NCI-H2029 (cell line): Measurements from ENCODE around the gene ZC3H13.

ENCODE experiments used
- DNase-seq: peaks from one replicate; lab custom pipeline; 2025; lab: John Stamatoyannopoulos, UW

Gene ZC3H13

GRCh38 chr13:45934283-45934682 lies 118.3 kb downstream of the ZC3H13 start:
- no peak for DNase-seq

DNA sequence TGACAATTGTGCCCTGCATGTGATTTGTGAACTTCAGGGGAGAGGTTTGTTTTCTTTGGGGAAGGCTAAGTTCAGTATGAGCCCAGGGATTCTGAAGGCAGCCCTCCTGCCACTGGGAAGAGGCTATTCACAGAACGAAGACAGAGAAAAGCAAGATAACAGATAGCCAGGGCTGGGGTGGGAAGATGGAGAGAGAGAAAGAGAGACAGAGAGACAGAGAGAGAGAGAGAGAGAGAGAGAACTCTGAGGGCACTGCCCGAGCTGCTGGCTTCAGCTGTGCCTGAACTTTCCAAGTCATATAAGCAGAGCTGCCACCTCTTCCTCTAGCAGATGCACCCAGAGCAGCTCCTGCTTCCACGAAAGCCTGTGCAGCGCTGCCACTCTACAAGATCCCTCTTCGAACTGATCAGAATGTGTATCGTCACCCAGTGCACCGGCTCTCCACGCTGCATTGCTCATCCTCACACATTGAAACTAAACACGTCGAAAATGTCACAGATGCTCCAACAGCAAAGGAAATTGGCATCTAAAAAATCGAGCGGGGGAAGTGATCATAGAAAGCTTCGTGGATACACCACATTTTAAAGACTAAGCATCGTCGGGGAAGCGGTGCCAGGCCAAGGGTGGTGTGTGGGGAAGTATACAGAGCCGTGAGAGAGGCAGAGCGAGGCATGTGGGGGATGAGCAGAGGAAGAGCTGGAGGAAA lies 119.2 kb downstream of the ZC3H13 start:
- no peak for DNase-seq

GRCh38 chr13:45932676-45933075 lies 119.9 kb downstream of the ZC3H13 start:
- no peak for DNase-seq

GRCh38 chr13:45932172-45932571 lies 120.4 kb downstream of the ZC3H13 start:
- no peak for DNase-seq

GRCh38 chr13:45931211-45931610 lies 121.3 kb downstream of the ZC3H13 start:
- DNase-seq: no peak

GRCh38 chr13:45930177-45930576 lies 122.4 kb downstream of the ZC3H13 start:
- no peak for DNase-seq

GRCh38 chr13:45928843-45929242 lies 123.7 kb downstream of the ZC3H13 start:
- no peak for DNase-seq

DNA sequence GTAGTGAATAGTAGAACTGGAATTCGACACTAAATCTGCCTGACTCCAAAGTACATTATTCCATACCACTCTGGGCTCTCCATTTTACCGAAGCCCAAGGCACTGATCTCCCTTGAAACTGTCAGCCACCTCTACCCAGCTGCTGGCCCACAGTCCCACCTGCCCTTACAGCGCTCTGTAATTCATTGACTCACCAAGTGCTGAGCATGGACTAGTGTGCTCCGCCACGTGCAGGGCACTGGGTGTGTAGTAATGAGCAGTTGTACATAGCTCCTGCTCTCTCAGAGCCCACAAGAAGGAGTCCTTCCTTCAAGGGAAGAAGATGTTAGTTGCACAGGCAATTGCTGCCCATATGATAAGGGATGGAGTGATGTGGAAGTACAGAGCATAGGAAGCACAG lies 124.4 kb downstream of the ZC3H13 start:
- no peak for DNase-seq

DNA sequence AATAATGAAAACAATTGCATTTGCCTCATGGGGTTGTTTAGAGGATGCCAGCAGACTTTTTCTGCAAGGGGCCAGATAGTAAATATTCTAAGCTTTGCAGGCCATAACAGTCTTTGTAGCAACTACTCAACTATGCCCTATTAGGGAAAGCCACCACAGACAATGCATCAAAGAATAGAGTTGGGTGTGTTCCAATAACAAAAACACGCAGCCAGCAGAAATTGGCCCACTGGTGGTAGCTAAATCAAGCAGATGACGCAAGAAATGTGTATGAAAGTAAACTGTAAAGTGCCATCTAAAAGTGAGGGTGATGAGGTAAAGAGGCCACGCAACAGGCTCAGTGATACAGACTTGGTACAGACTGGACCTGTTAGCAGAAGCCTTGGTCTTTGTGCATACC lies 125.8 kb downstream of the ZC3H13 start:
- DNase-seq: no peak

- no peak for DNase-seq
These were observed 127.4 kb downstream of the ZC3H13 start for GRCh38 chr13:45925151-45925550.

- DNase-seq: no peak
These were observed 131.3 kb downstream of the ZC3H13 start for GRCh38 chr13:45921162-45921736.

- no peak for DNase-seq
These were observed 133.9 kb downstream of the ZC3H13 start for GRCh38 chr13:45918597-45918996.

DNA sequence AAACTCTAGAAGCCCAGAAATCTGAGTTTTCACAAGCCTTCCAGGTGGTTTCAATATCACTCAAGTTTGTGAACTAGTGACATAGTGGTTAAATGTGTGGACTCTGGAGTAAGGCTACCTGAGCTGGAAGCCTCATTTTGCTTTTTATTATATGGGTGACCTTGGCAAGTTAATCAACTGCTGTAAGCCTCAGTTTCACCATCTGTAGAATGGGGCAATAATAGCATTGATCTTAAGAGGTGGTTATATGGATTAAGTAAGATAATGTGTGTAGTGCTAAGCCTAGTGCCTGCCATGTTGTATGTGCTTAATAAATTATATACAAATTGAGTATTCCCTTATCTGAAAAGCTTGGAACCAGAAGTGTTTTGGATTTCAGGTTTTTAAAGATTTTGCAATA lies 135.5 kb downstream of the ZC3H13 start:
- no peak for DNase-seq

- no peak for DNase-seq
These were observed 136.7 kb downstream of the ZC3H13 start for GRCh38 chr13:45915686-45916439.

DNA sequence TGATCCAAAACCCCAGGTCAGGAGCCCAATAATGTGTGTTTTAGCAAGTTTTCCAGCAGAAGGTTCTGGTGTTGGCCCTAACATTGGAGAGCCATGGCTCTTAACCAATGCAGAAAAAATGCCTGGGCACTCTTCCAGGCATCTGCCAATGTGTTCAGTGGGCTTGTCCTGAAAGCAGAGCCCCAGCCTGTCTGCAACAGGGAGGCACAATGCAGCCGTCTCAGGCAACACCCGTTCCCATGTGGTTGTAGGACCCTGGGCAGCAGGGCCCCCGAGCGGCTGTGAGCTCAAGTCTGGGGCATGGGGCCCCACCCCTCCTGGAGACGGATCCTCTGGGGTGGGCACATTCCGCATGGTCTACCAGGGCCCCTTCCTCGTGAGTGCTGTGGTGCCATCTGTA lies 142.9 kb downstream of the ZC3H13 start:
- DNase-seq: no peak

DNA sequence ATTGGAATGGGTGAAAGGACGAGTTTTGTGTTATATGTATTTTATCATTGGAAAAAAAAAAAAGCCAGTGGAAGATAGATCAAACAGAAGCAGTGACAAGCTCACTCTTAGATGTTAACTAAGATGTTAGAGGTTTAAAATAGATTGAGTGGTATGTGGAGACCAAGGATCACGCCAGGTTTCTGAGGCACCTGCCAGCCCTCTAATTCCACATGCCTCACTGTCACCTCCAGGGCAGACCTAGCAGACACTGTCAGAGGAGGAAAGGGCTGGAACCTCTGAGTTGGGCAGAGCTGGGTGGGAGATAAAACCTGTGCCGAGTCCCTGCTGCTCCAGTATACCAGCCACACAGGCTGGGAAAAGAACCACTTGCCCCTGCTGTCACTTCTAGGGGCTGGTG lies 143.5 kb downstream of the ZC3H13 start:
- DNase-seq: no peak

DNA sequence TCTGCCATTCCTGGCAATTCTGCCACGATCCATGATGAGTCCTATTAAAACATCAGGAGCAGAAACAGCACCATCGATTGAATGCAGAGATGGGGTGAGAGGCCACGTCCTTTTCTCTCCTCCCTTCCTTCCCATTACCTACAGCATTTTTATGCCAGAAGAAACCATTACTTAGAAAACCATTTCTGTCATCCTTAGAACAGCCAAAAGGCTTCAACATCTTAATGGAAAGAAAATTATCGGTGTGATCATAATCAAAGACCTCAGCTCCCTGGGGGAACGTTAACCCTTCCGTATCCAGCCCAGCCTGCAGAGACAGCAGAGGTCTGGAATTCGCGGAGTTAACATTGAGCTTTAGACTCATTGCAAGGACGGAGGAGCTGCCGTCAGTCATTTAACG lies 145.0 kb downstream of the ZC3H13 start:
- no peak for DNase-seq
